Measurements from ENCODE around the gene DLG4.

The DLG4 gene

DNA sequence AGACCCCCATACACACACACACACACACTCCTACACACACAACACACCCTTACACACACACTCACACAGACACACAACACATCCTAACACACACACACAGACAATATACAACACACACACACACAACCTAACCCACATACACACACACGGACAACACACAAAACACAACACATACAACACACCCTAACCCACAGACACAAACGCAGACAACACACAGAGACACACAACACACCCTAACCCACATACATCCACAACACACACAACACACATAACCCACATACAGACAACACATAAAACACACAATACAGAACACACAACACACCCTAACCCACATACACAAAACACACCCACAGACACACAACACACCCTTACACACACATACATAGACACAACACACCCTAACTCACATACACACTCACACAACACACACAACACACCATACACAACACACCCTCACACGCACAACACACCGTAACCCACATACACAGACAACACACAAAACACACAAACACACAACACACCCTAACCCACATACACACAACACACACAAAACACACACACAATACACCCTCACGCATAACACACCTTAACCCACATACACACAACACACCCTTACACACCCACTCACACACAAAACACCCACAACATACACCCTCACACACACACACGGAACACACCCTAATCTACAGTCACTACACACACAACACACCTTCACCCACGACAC is 44.9 kb downstream of the DLG4 start (continued):
- TF ChIP-seq, protein P1, sequence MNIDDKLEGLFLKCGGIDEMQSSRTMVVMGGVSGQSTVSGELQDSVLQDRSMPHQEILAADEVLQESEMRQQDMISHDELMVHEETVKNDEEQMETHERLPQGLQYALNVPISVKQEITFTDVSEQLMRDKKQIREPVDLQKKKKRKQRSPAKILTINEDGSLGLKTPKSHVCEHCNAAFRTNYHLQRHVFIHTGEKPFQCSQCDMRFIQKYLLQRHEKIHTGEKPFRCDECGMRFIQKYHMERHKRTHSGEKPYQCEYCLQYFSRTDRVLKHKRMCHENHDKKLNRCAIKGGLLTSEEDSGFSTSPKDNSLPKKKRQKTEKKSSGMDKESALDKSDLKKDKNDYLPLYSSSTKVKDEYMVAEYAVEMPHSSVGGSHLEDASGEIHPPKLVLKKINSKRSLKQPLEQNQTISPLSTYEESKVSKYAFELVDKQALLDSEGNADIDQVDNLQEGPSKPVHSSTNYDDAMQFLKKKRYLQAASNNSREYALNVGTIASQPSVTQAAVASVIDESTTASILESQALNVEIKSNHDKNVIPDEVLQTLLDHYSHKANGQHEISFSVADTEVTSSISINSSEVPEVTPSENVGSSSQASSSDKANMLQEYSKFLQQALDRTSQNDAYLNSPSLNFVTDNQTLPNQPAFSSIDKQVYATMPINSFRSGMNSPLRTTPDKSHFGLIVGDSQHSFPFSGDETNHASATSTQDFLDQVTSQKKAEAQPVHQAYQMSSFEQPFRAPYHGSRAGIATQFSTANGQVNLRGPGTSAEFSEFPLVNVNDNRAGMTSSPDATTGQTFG (tag by site-specific recombination; IDR thresholded peaks at IDR 0.05; ENCODE audit: borderline replicate concordance) = peak; percentile 62
- TF ChIP-seq ZNF555 (tag by site-specific recombination; conservative IDR thresholded peaks at IDR 0.05) (no peak), ZNF10 (tag by site-specific recombination; IDR thresholded peaks at IDR 0.05) (no peak), ZNF707 (tag by site-specific recombination; IDR thresholded peaks at IDR 0.05) (no peak), ZNF791 (tag by site-specific recombination; IDR thresholded peaks at IDR 0.05) (peak; percentile 9; the same call in 1 of the 2 replicates), ZNF133 (tag by site-specific recombination; IDR thresholded peaks at IDR 0.05) (no peak; the same call in 1 of the 2 replicates), HOXC10 (CRISPR knock-in tag; IDR thresholded peaks at IDR 0.05) (no peak), ZNF391 (tag by site-specific recombination; IDR thresholded peaks at IDR 0.05; ENCODE audit: borderline replicate concordance, low read depth) (no peak), ZBTB17 (tag by site-specific recombination; IDR thresholded peaks at IDR 0.05) (no peak), ZNF792 (tag by site-specific recombination; IDR thresholded peaks at IDR 0.05) (0 out of 2 replicates have a peak, but pooled peaks have one; percentile 18), ZNF37A (tag by site-specific recombination; IDR thresholded peaks at IDR 0.05) (no peak), ZNF473 (tag by site-specific recombination; IDR thresholded peaks at IDR 0.05) (no peak), ZNF549 (tag by site-specific recombination; IDR thresholded peaks at IDR 0.05) (no peak), ZNF221 (tag by site-specific recombination; IDR thresholded peaks at IDR 0.05; ENCODE audit: borderline replicate concordance) (no peak), GLIS1 (tag by site-specific recombination; IDR thresholded peaks at IDR 0.05) (no peak), YY1 (tag by site-specific recombination; IDR thresholded peaks at IDR 0.05) (no peak; the same call in 1 of the 2 replicates), ZNF629 (tag by site-specific recombination; IDR thresholded peaks at IDR 0.05) (no peak), ZBTB8A (tag by site-specific recombination; IDR thresholded peaks at IDR 0.05) (no peak), ZNF544 (tag by site-specific recombination; IDR thresholded peaks at IDR 0.05) (no peak), ZSCAN23 (tag by site-specific recombination; IDR thresholded peaks at IDR 0.05) (peak; percentile 72; the same call in 1 of the 2 replicates), ZNF266 (tag by site-specific recombination; IDR thresholded peaks at IDR 0.05; ENCODE audit: low read depth) (0 out of 2 replicates have a peak, but pooled peaks have one; percentile 4), FEZF1 (tag by site-specific recombination; IDR thresholded peaks at IDR 0.05) (no peak), KLF8 (tag by site-specific recombination; IDR thresholded peaks at IDR 0.05) (0 out of 2 replicates have a peak, but pooled peaks have one; percentile 34), ZNF548 (tag by site-specific recombination; IDR thresholded peaks at IDR 0.05) (0 out of 2 replicates have a peak, but pooled peaks have one; percentile 33), ZNF362 (tag by site-specific recombination; IDR thresholded peaks at IDR 0.05) (no peak), ZIC2 (tag by site-specific recombination; IDR thresholded peaks at IDR 0.05) (no peak), IKZF3 (tag by site-specific recombination; IDR thresholded peaks at IDR 0.05) (no peak), SETDB1 (IDR thresholded peaks at IDR 0.05; ENCODE audit: insufficient read length, low read length) (no peak), ZSCAN30 (tag by site-specific recombination; IDR thresholded peaks at IDR 0.05) (no peak), EGR2 (tag by site-specific recombination; IDR thresholded peaks at IDR 0.05; ENCODE audit: low read depth) (peak; percentile 86), ZNF155 (tag by site-specific recombination; IDR thresholded peaks at IDR 0.05) (no peak; the same call in 1 of the 2 replicates), AEBP2 (tag by site-specific recombination; IDR thresholded peaks at IDR 0.05; ENCODE audit: borderline replicate concordance) (0 out of 2 replicates have a peak, but pooled peaks have one; percentile 5), ZNF175 (tag by site-specific recombination; IDR thresholded peaks at IDR 0.05) (no peak)
- TF ChIP-seq, protein P2, sequence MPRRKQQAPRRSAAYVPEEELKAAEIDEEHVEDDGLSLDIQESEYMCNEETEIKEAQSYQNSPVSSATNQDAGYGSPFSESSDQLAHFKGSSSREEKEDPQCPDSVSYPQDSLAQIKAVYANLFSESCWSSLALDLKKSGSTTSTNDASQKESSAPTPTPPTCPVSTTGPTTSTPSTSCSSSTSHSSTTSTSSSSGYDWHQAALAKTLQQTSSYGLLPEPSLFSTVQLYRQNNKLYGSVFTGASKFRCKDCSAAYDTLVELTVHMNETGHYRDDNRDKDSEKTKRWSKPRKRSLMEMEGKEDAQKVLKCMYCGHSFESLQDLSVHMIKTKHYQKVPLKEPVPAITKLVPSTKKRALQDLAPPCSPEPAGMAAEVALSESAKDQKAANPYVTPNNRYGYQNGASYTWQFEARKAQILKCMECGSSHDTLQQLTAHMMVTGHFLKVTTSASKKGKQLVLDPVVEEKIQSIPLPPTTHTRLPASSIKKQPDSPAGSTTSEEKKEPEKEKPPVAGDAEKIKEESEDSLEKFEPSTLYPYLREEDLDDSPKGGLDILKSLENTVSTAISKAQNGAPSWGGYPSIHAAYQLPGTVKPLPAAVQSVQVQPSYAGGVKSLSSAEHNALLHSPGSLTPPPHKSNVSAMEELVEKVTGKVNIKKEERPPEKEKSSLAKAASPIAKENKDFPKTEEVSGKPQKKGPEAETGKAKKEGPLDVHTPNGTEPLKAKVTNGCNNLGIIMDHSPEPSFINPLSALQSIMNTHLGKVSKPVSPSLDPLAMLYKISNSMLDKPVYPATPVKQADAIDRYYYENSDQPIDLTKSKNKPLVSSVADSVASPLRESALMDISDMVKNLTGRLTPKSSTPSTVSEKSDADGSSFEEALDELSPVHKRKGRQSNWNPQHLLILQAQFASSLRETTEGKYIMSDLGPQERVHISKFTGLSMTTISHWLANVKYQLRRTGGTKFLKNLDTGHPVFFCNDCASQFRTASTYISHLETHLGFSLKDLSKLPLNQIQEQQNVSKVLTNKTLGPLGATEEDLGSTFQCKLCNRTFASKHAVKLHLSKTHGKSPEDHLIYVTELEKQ (tag by site-specific recombination; IDR thresholded peaks at IDR 0.05; ENCODE audit: borderline replicate concordance) = no peak

Data from HEK293 (cell line).